GM23338 (cell line): ENCODE results near the gene RASGRP4. TPM values are rescaled to one million over a fixed set of nuclear protein-coding genes. Genes with fewer than 3 reads are reported as not detected.

ENCODE experiments used
- ATAC-seq: fragments of 200-7000 bp; cut with Tn5 transposase; 3 replicates; pipeline ENCODE4 v1.9.1; 2020
- DNase-seq: peaks from one replicate; pipeline ENCODE4 v3.0.0-alpha.2; 2015; ENCODE audit warnings: low spot score
- H2AFZ ChIP-seq: fragments of 200-600 bp; sonication (generic); 2 replicates; pipeline ENCODE4 v1.8.0; 2016; ENCODE audit warnings: antibody characterized with exemption, mild to moderate bottlenecking, moderate library complexity
- H3F3A ChIP-seq: fragments of 200-600 bp; sonication (generic); replicated peaks from 2 replicates; pipeline ENCODE4 v1.8.0; 2017; ENCODE audit warnings: antibody characterized with exemption, mixed run types, low read depth
- H3K27ac ChIP-seq: fragments of 200-600 bp; sonication (generic); 2 replicates; pipeline ENCODE4 v1.6.1; 2016; ENCODE audit warnings: low read depth
- H3K27me3 ChIP-seq: fragments of 200-600 bp; sonication (generic); 2 replicates; pipeline ENCODE4 v1.8.0; 2016; ENCODE audit warnings: mild to moderate bottlenecking, mixed run types, moderate library complexity; ENCODE audit not compliant: insufficient read depth
- H3K36me3 ChIP-seq: fragments of 200-600 bp; sonication (generic); 2 replicates; pipeline ENCODE4 v1.8.0; 2016; ENCODE audit warnings: mild to moderate bottlenecking; ENCODE audit not compliant: insufficient read depth
- H3K4me1 ChIP-seq: fragments of 200-600 bp; sonication (generic); 2 replicates; pipeline ENCODE4 v1.8.0; 2016; ENCODE audit warnings: mild to moderate bottlenecking, moderate library complexity; ENCODE audit not compliant: insufficient read depth
- H3K4me2 ChIP-seq: fragments of 200-600 bp; sonication (generic); 2 replicates; pipeline ENCODE4 v1.7.1; 2017; ENCODE audit warnings: mixed run types
- H3K4me3 ChIP-seq: fragments of 200-600 bp; sonication (generic); 2 replicates; pipeline ENCODE4 v1.6.1; 2016; ENCODE audit warnings: mixed run types
- H3K79me2 ChIP-seq: fragments of 200-600 bp; sonication (generic); replicated peaks from 2 replicates; pipeline ENCODE4 v1.8.0; 2017; ENCODE audit warnings: mild to moderate bottlenecking; ENCODE audit not compliant: insufficient read depth
- H3K9me2 ChIP-seq: fragments of 200-600 bp; sonication (generic); 2 replicates; pipeline ENCODE4 v1.8.0; 2017; ENCODE audit not compliant: insufficient read depth
- H4K20me1 ChIP-seq: fragments of 200-600 bp; sonication (generic); replicated peaks from 2 replicates; pipeline ENCODE4 v1.8.0; 2017; ENCODE audit warnings: mild to moderate bottlenecking; ENCODE audit not compliant: insufficient read depth
- H3K27ac Mint-ChIP-seq: 2 replicates; pipeline ENCODE4 v1.8.0; 2020; ENCODE audit warnings: inconsistent platforms, mild to moderate bottlenecking, moderate library complexity, mixed read lengths
- H3K27me3 Mint-ChIP-seq: 3 replicates; pipeline ENCODE4 v1.8.0; 2022; ENCODE audit warnings: low read depth, mild to moderate bottlenecking, moderate library complexity, mixed read lengths, inconsistent platforms; ENCODE audit not compliant: insufficient read depth, poor library complexity
- H3K36me3 Mint-ChIP-seq: 3 replicates; pipeline ENCODE4 v1.8.0; 2021; ENCODE audit warnings: low read depth, mild to moderate bottlenecking, inconsistent platforms, moderate library complexity, mixed read lengths
- H3K4me1 Mint-ChIP-seq: 3 replicates; pipeline ENCODE4 v1.8.0; 2020; ENCODE audit warnings: mild to moderate bottlenecking, inconsistent platforms, mixed read lengths
- H3K4me3 Mint-ChIP-seq: 3 replicates; pipeline ENCODE4 v1.8.0; 2021; ENCODE audit warnings: moderate library complexity, mild to moderate bottlenecking, inconsistent platforms, mixed read lengths
- H3K9me3 Mint-ChIP-seq: 3 replicates; pipeline ENCODE4 v1.8.0; 2020; ENCODE audit warnings: moderate library complexity, mild to moderate bottlenecking, inconsistent platforms, mixed read lengths
- CREB1 ChIP-seq: fragments of 250-450 bp; sonication (Bioruptor Pico); IDR thresholded peaks from 2 replicates; pipeline ENCODE4 v1.5.0; 2020; ENCODE audit warnings: low read depth, mild to moderate bottlenecking, moderate library complexity
- CTCF ChIP-seq, 2 experiments: fragments of 200-600 bp in 1 of 2; sonication (generic) in 1 of 2; conservative IDR thresholded peaks; 2 replicates each; pipeline versions ENCODE4 v1.5.1 to v1.6.1; 2016 to 2017; ENCODE audit warnings: antibody characterized with exemption in 2 of 2, low read depth in 2 of 2, mild to moderate bottlenecking in 2 of 2, moderate library complexity in 1 of 2
- ETS1 ChIP-seq: IDR thresholded peaks from 2 replicates; pipeline ENCODE4 v1.6.1; 2016; ENCODE audit warnings: antibody characterized with exemption
- EZH2 ChIP-seq: fragments of 200-600 bp; sonication (generic); IDR thresholded peaks from one replicate; pipeline ENCODE4 v1.8.0; 2017; ENCODE audit warnings: antibody characterized with exemption, mild to moderate bottlenecking, low read depth; ENCODE audit not compliant: unreplicated experiment
- EZH2phosphoT487 ChIP-seq: fragments of 200-600 bp; sonication (generic); IDR thresholded peaks from one replicate; pipeline ENCODE4 v1.8.1; 2018; ENCODE audit warnings: antibody characterized with exemption; ENCODE audit not compliant: unreplicated experiment
- JUNB ChIP-seq: IDR thresholded peaks from one replicate; pipeline ENCODE4 v1.6.1; 2016; ENCODE audit warnings: antibody characterized with exemption; ENCODE audit not compliant: unreplicated experiment
- NANOG ChIP-seq: IDR thresholded peaks from 2 replicates; pipeline ENCODE4 v1.6.1; 2016; ENCODE audit warnings: antibody characterized with exemption, borderline replicate concordance
- POLR2AphosphoS5 ChIP-seq: IDR thresholded peaks from 2 replicates; pipeline ENCODE4 v1.6.1; 2016; ENCODE audit warnings: antibody characterized with exemption, low read depth
- REST ChIP-seq: IDR thresholded peaks from one replicate; pipeline ENCODE4 v1.6.1; 2018; ENCODE audit warnings: antibody characterized with exemption; ENCODE audit not compliant: unreplicated experiment
- STAT1 ChIP-seq: IDR thresholded peaks from one replicate; pipeline ENCODE4 v1.6.1; 2016; ENCODE audit warnings: antibody characterized with exemption; ENCODE audit not compliant: unreplicated experiment
- ZNF114 ChIP-seq: fragments of 250-450 bp; sonication (Bioruptor Pico); IDR thresholded peaks from 2 replicates; pipeline ENCODE4 v1.5.0; 2020; ENCODE audit warnings: mild to moderate bottlenecking, moderate library complexity
- ZNF331 ChIP-seq: fragments of 250-450 bp; sonication (Bioruptor Pico); IDR thresholded peaks from 2 replicates; pipeline ENCODE4 v1.5.0; 2020; ENCODE audit warnings: low read depth, mild to moderate bottlenecking, moderate library complexity
- ZNF462 ChIP-seq: fragments of 250-450 bp; sonication (Bioruptor Pico); IDR thresholded peaks from 2 replicates; pipeline ENCODE4 v1.5.0; 2020; ENCODE audit warnings: mild to moderate bottlenecking, moderate library complexity
- polyA plus RNA-seq: library from polyadenylated mRNA; unstranded; fragments of >200 nt; fragmentation: Nextera tagmentation; extraction: Ambion mirVana; gene quantifications from 2 replicates; pipeline ENCODE4 v1.2.1, GENCODE V29; 2016
- total RNA-seq: library from RNA; depleted of rRNA; stranded (reverse); fragments of >200 nt; shearing (Covaris generic); gene quantifications from 2 replicates; pipeline ENCODE4 v1.2.3, GENCODE V29; 2014

Gene RASGRP4
- total and polyA plus RNA-seq, 2 experiments from 2014 or later: 1.6 to 3.6 TPM

- H4K20me1 ChIP-seq: no peaks in the 10 kb centered on the region
- no peak overlapping the region for H3K4me2 ChIP-seq
- TF ChIP-seq ZNF331 (no peak), EZH2 (no peak), ZNF462 (CRISPR knock-in tag) (no peak), ZNF114 (no peak), POLR2AphosphoS5 (no peak), CTCF (conservative IDR thresholded peaks at IDR 0.05; ENCODE audit: low read depth in 2 of 2) (no peak), EZH2phosphoT487 (no peak), ETS1 (no peak), REST (no peak), STAT1 (no peak), NANOG (no peak), JUNB (no peak), CREB1 (CRISPR knock-in tag) (no peak)
- Mint-ChIP-seq H3K27ac (0 out of 2 replicates have a peak overlapping the region, but pooled peaks have one; percentile 4), H3K9me3 (no peaks in the 10 kb centered on the region), H3K27me3 (peaks cover 17% of the 10 kb centered on the region), H3K4me1 (peaks cover 19% of the 10 kb centered on the region), H3K4me3 (no peak overlapping the region; the same call in 2 of the 3 replicates), H3K36me3 (no peaks in the 10 kb centered on the region)
- no peaks in the 10 kb centered on the region for H3K9me2 ChIP-seq
- H3K4me1 ChIP-seq: peaks cover 32% of the 10 kb centered on the region
- no peak for ATAC-seq
- no peak overlapping the region for H3K4me3 ChIP-seq
- no peak for DNase-seq
- peak overlapping the region; percentile 66; the same call in 1 of the 2 replicates for H3K27ac ChIP-seq
- H3K79me2 ChIP-seq: 0 out of 2 replicates have a peak, but pooled peaks cover 3% of the 10 kb centered on the region
- H2AFZ ChIP-seq: no peak overlapping the region
- no peaks in the 10 kb centered on the region for H3K27me3 ChIP-seq
- H3K36me3 ChIP-seq: no peaks in the 10 kb centered on the region
- peaks cover 25% of the 10 kb centered on the region for H3F3A ChIP-seq
These were observed 3.2 kb upstream of the RASGRP4 start for GRCh38 chr19:38429055-38429810.
